Bronchus fibroblast of lung (primary cell): ENCODE results near the gene KDM8. TPM values are rescaled to one million over a fixed set of nuclear protein-coding genes. Genes with fewer than 3 reads are reported as not detected.

Experiments used
- total RNA-seq: library from RNA; depleted of rRNA; stranded (reverse); fragments of >200 nt; gene quantifications from 2 replicates; pipeline ENCODE4 v1.2.3, GENCODE V29; 2015

Gene KDM8
- 3.7 and 4.6 TPM in 2 replicates for total RNA-seq

DNA sequence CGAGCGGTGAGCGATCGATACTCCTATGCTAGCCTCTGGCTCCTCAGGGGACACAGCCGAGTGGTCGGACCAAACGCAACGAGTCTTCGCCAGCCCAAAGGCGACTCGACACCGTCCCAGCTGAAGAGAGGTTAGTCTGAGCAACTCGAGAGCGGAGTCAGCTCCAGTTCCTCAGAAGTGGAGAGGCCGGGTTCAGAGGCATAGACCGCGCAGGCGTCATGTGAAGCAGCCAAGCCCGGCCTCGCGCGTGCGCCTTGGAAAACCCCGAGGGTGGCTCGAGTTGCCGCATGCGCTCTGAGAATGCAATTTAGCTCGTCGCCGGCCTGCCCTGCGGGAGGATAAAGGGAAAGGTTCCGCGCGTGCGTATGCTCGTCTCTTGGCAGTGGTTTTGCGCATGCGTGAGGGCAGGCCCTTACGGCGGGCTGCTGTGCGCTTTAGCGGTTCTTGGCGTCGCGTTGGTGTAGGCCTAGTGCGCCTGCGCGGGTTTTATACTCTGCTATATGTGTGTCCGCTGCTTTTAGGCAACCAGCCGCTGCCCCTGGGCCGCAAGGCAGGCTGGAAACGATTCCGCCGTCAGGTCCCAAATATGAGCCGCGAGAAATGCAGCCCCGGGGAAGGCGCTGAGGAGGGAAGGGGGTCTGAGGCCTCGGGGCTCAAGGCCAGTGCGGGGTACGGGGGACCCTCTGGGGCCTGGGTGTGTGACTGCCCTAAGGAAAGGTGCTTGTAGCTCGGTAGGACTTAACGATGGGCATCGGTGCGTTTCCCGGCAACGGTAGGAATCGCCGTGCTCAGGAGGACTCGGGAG is at the start of gene KDM8:
Gene KDM8 (plus strand): TSS at position 20 of the 805 bp plus-strand sequence. CDS start 6,598 bp downstream, outside the sequence.

DNA sequence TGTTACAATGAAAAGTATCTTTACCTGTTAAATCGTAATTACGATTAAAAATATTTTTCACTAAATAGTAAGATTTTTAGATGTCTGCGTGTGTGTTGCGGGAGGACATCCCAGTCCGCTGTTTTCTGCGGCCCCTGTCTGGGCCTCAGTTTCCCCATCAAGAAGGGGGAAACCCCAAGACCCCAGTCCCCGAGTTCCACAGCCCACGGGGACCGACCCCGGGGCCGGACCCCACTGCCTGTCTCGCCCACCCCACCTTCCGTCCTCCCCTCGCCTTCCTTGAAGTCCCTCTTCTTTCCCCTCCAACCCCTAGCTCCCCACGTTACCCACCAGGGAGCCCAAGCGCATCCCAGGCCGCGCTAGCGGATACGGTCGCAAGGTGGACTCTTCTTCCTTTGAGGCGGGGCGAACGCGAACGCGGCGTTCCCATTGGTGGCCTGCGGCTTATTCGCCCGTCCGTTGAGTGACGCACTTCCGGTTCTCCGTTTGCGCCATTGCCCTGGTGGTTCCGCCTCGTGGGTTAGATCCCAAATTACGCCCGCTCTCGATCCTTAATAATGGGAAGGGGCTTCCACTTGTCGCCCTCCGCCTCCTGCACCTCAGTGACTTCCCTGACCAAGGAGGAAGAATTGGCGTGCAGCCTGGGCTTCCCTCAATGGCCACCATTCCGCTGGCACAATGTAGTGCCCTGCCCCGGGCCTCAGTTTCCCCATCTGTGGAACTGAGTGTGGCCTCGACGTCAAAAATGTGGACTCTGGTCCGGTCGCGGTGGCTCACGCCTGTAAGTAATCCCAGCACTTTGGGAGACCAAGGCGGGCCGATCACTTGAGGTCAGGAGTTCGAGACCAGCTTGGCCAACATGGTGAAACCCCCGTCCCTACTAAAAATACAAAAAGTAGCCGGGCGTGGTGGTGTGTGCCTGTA is 65.3 kb downstream of the KDM8 start, which contains the start of gene NSMCE1:
Gene NSMCE1 (minus strand): TSS at position 397 of the 924 bp plus-strand sequence. CDS start 11,202 bp downstream, outside the sequence.

Other genes starting within 250 kb of the KDM8 start
- not detected in 2 replicates for gene C16orf82, start 136.6 kb upstream of the KDM8 start, total RNA-seq
- gene NSMCE1, start 65.2 kb downstream of the KDM8 start, total RNA-seq: 82.5 and 90.6 TPM in 2 replicates
- gene IL4R, start 110.4 kb downstream of the KDM8 start, total RNA-seq: 15.3 and 16.3 TPM in 2 replicates
- gene IL21R, start 198.6 kb downstream of the KDM8 start, total RNA-seq: 16.1 and 16.8 TPM in 2 replicates